Testis (tissue), 3 donors: Measurements from ENCODE around the gene WNT6. TPM values are rescaled to one million over a fixed set of nuclear protein-coding genes. Genes with fewer than 3 reads are reported as not detected.

ENCODE experiments used
- DNase-seq: peaks from one replicate; pipeline ENCODE4 v3.0.0-alpha.2; 2019
- H3K27ac ChIP-seq, 2 donors: fragments of 200-600 bp; sonication (generic); one replicate each; pipeline ENCODE4 v1.5.1; 2019
- H3K27me3 ChIP-seq: fragments of 200-600 bp; sonication (generic); one replicate; pipeline ENCODE4 v1.5.1; 2019
- H3K36me3 ChIP-seq: fragments of 200-600 bp; sonication (generic); one replicate; pipeline ENCODE4 v1.5.1; 2017; ENCODE audit warnings: low read depth; ENCODE audit errors: missing control alignments
- H3K4me1 ChIP-seq: fragments of 200-600 bp; sonication (generic); one replicate; pipeline ENCODE4 v1.5.1; 2019
- H3K4me3 ChIP-seq, 2 donors: fragments of 200-600 bp; sonication (generic); one replicate each; pipeline ENCODE4 v1.5.1; 2017 to 2019
- H3K9me3 ChIP-seq: fragments of 200-600 bp; sonication (generic); one replicate; pipeline ENCODE4 v1.5.1; 2017
- POLR2A ChIP-seq: fragments of 450-650 bp; IDR thresholded peaks from one replicate; pipeline ENCODE4 v1.6.1; 2017; ENCODE audit warnings: antibody characterized with exemption, mild to moderate bottlenecking, moderate library complexity
- WGBS, 2 donors: methylation state at CpG; one replicate each; pipeline ENCODE4 v1.1.5; 2018; 5-methylcytosine and 5-hydroxymethylcytosine counted together
- intact Hi-C: fragments of 100-400 bp; cut with DNase I; formaldehyde crosslinking; loops from one replicate; pipeline ENCODE4 v1.15.1; 2023; ENCODE audit warnings: low total_unique reads
- polyA plus RNA-seq: library from polyadenylated mRNA; stranded (reverse); fragments of 350-450 nt; fragmentation: Illumina TruSeq; extraction: RNeasy Lipid Tissue Mini Kit (QIAGEN cat#74804); gene quantifications from one replicate; pipeline ENCODE4 v1.2.3, GENCODE V29; 2014; ENCODE audit warnings: low read depth, low replicate concordance; ENCODE audit not compliant: insufficient read depth
- total RNA-seq, 2 donors: library from RNA; depleted of rRNA; stranded (reverse); fragments of >200 nt; gene quantifications; one replicate each; pipeline ENCODE4 v1.2.3, GENCODE V29; 2016
- TF ChIP-seq, protein P1 (sequence below), 3 experiments: fragments of 450-650 bp in 2 of 3; fragments of 200-600 bp in 1 of 3; sonication (generic) in 1 of 3; IDR thresholded peaks; one replicate each; pipeline ENCODE4 v1.5.1; 2016 to 2019; ENCODE audit warnings: antibody characterized with exemption in 3 of 3, mild to moderate bottlenecking in 2 of 3, moderate library complexity in 1 of 3

The WNT6 gene
- total and polyA plus RNA-seq, 3 donors from 2014 or later = 2.7 to 46.5 (median 5.5) TPM

DNA sequence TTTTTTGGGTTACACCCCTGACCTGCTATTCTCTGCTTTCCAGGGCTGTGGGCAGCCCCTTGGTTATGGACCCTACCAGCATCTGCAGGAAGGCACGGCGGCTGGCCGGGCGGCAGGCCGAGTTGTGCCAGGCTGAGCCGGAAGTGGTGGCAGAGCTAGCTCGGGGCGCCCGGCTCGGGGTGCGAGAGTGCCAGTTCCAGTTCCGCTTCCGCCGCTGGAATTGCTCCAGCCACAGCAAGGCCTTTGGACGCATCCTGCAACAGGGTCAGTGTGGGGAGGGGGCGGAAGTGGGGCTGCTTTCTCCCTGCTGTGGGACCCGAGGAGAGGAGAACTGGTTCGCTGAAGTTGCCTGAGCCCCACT is 11.4 kb downstream of the WNT6 start:
- Histone ChIP-seq H3K4me3 (no peak overlapping the region), H3K4me1 (peaks cover 26% of the 10 kb centered on the region), H3K27ac (no peak overlapping the region), H3K36me3 (no peaks in the 10 kb centered on the region), H3K9me3 (no peaks in the 10 kb centered on the region), H3K27me3 (no peaks in the 10 kb centered on the region)
- WGBS, 2 donors = 15 to 22% methylated on average over 9 to 18 of the region's 18 CpGs
- TF ChIP-seq POLR2A = no peak
- no peak for DNase-seq
- intact Hi-C loops = no loop called here

- intact Hi-C loops = no loop called here
- Histone ChIP-seq H3K9me3 (no peaks in the 10 kb centered on the region), H3K4me3 (no peak overlapping the region), H3K36me3 (no peaks in the 10 kb centered on the region), H3K4me1 (peaks cover 32% of the 10 kb centered on the region), H3K27ac (no peak overlapping the region), H3K27me3 (no peaks in the 10 kb centered on the region)
- DNase-seq = no peak
- TF ChIP-seq, protein P1, sequence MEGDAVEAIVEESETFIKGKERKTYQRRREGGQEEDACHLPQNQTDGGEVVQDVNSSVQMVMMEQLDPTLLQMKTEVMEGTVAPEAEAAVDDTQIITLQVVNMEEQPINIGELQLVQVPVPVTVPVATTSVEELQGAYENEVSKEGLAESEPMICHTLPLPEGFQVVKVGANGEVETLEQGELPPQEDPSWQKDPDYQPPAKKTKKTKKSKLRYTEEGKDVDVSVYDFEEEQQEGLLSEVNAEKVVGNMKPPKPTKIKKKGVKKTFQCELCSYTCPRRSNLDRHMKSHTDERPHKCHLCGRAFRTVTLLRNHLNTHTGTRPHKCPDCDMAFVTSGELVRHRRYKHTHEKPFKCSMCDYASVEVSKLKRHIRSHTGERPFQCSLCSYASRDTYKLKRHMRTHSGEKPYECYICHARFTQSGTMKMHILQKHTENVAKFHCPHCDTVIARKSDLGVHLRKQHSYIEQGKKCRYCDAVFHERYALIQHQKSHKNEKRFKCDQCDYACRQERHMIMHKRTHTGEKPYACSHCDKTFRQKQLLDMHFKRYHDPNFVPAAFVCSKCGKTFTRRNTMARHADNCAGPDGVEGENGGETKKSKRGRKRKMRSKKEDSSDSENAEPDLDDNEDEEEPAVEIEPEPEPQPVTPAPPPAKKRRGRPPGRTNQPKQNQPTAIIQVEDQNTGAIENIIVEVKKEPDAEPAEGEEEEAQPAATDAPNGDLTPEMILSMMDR (IDR thresholded peaks at IDR 0.05) = no peak
- TF ChIP-seq POLR2A = no peak
- WGBS, 2 donors = 6 to 19% methylated on average over 14 to 60 of the region's 60 CpGs
Observed at GRCh38 chr2:218871345-218872302, 12.0 kb downstream of the WNT6 start.

GRCh38 chr2:218872645-218873358 is 13.2 kb downstream of the WNT6 start:
- H3K4me1 ChIP-seq = peaks cover 28% of the 10 kb centered on the region
- peak overlapping the region in 1 of 2 donors; percentile 26 for H3K4me3 ChIP-seq
- no peaks in the 10 kb centered on the region for H3K36me3 ChIP-seq
- no peaks in the 10 kb centered on the region for H3K9me3 ChIP-seq
- H3K27ac ChIP-seq = no peak overlapping the region
- TF ChIP-seq, protein P1 (IDR thresholded peaks at IDR 0.05) = no peak
- no peak for TF ChIP-seq POLR2A
- intact Hi-C loops = no loop called here
- WGBS, 2 donors = 34 to 50% methylated on average over 21 to 22 of the region's 22 CpGs
- H3K27me3 ChIP-seq = no peaks in the 10 kb centered on the region
- DNase-seq = no peak

- no peaks in the 10 kb centered on the region for H3K27me3 ChIP-seq
- 25 to 33% methylated on average over 47 to 81 of the region's 86 CpGs for WGBS, 2 donors
Observed at GRCh38 chr2:218873359-218874194, 14.0 kb downstream of the WNT6 start.

More at GRCh38 chr2:218873359-218874194, 14.0 kb downstream of the WNT6 start:
- H3K9me3 ChIP-seq = no peaks in the 10 kb centered on the region
- H3K4me1 ChIP-seq = peaks cover 22% of the 10 kb centered on the region
- no peak overlapping the region for H3K27ac ChIP-seq
- intact Hi-C loops = no loop called here
- no peaks in the 10 kb centered on the region for H3K36me3 ChIP-seq
- TF ChIP-seq, protein P1 (IDR thresholded peaks at IDR 0.05) = no peak
- no peak for TF ChIP-seq POLR2A
- peak overlapping the region in 1 of 2 donors; percentile 26 for H3K4me3 ChIP-seq
- no peak for DNase-seq
